ENCODE results near the gene SMYD3. TPM values are rescaled to one million over a fixed set of nuclear protein-coding genes. Genes with fewer than 3 reads are reported as not detected.

SMYD3 gene
- total and polyA plus RNA-seq, 9 of the 15 experiments (the other 6 are each of a cell fraction or from before 2014, with no cell fraction given), result 128 to 440 (median 197) TPM

DNA sequence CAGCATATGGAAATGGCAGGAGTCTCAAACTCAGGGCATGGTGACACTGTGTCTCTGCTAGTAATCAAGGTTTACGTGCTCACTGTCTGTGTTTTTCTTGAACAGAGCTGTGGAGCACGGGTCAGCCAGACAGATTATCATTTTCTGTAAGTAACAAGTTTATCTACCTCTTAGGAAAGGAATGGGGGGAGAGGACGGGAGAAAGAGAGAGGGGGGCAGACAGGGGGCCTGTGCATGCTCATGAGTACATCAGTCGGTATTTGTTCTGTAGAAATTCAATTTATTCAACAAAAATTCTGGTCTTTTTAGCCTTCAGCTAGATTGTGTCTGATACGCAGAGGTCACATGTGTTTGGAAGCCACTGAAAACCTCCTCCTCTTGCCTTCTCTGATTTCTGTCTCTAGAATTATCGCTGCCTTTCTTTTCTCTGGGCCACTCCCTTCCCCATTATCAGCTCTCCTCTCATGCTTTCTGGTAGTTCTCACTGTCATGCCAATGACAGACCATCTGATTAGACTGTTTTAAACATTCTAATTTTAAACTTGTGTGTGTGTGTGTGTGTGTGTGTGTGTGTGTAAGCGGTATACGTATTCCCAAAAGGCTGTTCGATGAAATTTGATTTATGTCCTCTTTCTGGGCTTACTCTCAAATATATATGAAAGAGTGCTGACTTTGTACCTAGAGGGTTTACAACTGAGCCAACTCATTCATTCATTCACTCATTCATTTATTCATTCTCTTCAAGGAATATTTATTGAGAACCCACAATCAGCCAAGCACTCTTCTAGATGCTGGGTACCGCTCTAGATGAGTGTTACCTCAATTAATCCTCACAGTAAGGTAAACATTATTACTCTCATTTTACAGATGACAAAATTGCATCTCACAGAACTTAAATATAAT is 715.4 kb downstream of the SMYD3 start (continued):
- TF ChIP-seq SFPQ (IDR thresholded peaks at IDR 0.05; ENCODE audit: low read depth, low read length) (no peak), SRSF1 (IDR thresholded peaks at IDR 0.05; ENCODE audit: low read depth, low read length) (no peak), ZNF589 (CRISPR knock-in tag; IDR thresholded peaks at IDR 0.05; ENCODE audit: low read depth) (no peak), NFIC (IDR thresholded peaks at IDR 0.05) (peak; percentile 66), TEAD4 (IDR thresholded peaks at IDR 0.05; ENCODE audit: low read length) (peak; percentile 78), TEAD4 (CRISPR knock-in tag; IDR thresholded peaks at IDR 0.05; ENCODE audit: borderline replicate concordance) (no peak), MAFF (IDR thresholded peaks at IDR 0.05; ENCODE audit: low read length) (no peak), MXI1 (IDR thresholded peaks at IDR 0.05; ENCODE audit: low read depth, low read length) (no peak), SOX6 (IDR thresholded peaks at IDR 0.05) (peak; percentile 73; the same call in 1 of the 2 replicates), ATF7 (IDR thresholded peaks at IDR 0.05) (peak; percentile 41; the same call in 1 of the 2 replicates)
- TF ChIP-seq, protein P1, sequence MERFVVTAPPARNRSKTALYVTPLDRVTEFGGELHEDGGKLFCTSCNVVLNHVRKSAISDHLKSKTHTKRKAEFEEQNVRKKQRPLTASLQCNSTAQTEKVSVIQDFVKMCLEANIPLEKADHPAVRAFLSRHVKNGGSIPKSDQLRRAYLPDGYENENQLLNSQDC (CRISPR knock-in tag; IDR thresholded peaks at IDR 0.05), result no peak
- TF ChIP-seq, protein P2, sequence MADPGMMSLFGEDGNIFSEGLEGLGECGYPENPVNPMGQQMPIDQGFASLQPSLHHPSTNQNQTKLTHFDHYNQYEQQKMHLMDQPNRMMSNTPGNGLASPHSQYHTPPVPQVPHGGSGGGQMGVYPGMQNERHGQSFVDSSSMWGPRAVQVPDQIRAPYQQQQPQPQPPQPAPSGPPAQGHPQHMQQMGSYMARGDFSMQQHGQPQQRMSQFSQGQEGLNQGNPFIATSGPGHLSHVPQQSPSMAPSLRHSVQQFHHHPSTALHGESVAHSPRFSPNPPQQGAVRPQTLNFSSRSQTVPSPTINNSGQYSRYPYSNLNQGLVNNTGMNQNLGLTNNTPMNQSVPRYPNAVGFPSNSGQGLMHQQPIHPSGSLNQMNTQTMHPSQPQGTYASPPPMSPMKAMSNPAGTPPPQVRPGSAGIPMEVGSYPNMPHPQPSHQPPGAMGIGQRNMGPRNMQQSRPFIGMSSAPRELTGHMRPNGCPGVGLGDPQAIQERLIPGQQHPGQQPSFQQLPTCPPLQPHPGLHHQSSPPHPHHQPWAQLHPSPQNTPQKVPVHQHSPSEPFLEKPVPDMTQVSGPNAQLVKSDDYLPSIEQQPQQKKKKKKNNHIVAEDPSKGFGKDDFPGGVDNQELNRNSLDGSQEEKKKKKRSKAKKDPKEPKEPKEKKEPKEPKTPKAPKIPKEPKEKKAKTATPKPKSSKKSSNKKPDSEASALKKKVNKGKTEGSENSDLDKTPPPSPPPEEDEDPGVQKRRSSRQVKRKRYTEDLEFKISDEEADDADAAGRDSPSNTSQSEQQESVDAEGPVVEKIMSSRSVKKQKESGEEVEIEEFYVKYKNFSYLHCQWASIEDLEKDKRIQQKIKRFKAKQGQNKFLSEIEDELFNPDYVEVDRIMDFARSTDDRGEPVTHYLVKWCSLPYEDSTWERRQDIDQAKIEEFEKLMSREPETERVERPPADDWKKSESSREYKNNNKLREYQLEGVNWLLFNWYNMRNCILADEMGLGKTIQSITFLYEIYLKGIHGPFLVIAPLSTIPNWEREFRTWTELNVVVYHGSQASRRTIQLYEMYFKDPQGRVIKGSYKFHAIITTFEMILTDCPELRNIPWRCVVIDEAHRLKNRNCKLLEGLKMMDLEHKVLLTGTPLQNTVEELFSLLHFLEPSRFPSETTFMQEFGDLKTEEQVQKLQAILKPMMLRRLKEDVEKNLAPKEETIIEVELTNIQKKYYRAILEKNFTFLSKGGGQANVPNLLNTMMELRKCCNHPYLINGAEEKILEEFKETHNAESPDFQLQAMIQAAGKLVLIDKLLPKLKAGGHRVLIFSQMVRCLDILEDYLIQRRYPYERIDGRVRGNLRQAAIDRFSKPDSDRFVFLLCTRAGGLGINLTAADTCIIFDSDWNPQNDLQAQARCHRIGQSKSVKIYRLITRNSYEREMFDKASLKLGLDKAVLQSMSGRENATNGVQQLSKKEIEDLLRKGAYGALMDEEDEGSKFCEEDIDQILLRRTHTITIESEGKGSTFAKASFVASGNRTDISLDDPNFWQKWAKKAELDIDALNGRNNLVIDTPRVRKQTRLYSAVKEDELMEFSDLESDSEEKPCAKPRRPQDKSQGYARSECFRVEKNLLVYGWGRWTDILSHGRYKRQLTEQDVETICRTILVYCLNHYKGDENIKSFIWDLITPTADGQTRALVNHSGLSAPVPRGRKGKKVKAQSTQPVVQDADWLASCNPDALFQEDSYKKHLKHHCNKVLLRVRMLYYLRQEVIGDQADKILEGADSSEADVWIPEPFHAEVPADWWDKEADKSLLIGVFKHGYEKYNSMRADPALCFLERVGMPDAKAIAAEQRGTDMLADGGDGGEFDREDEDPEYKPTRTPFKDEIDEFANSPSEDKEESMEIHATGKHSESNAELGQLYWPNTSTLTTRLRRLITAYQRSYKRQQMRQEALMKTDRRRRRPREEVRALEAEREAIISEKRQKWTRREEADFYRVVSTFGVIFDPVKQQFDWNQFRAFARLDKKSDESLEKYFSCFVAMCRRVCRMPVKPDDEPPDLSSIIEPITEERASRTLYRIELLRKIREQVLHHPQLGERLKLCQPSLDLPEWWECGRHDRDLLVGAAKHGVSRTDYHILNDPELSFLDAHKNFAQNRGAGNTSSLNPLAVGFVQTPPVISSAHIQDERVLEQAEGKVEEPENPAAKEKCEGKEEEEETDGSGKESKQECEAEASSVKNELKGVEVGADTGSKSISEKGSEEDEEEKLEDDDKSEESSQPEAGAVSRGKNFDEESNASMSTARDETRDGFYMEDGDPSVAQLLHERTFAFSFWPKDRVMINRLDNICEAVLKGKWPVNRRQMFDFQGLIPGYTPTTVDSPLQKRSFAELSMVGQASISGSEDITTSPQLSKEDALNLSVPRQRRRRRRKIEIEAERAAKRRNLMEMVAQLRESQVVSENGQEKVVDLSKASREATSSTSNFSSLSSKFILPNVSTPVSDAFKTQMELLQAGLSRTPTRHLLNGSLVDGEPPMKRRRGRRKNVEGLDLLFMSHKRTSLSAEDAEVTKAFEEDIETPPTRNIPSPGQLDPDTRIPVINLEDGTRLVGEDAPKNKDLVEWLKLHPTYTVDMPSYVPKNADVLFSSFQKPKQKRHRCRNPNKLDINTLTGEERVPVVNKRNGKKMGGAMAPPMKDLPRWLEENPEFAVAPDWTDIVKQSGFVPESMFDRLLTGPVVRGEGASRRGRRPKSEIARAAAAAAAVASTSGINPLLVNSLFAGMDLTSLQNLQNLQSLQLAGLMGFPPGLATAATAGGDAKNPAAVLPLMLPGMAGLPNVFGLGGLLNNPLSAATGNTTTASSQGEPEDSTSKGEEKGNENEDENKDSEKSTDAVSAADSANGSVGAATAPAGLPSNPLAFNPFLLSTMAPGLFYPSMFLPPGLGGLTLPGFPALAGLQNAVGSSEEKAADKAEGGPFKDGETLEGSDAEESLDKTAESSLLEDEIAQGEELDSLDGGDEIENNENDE (IDR thresholded peaks at IDR 0.05; ENCODE audit: low read depth, low read length), result no peak

All from K562 (cell line).